Natural killer cell (primary cell): Measurements from ENCODE around the gene OTULIN. TPM values are rescaled to one million over a fixed set of nuclear protein-coding genes. Genes with fewer than 3 reads are reported as not detected.

Source experiments
- ATAC-seq, 3 donors: fragments of 150-1000 bp in 2 of 3; fragments of 200-7000 bp in 1 of 3; cut with Tn5 transposase; 1 replicate in 1 of 3; 2 replicates in 2 of 3; pipeline ENCODE4 v1.10.0; 2021; ENCODE audit warnings: mild to moderate bottlenecking in 2 of 3, moderate library complexity in 2 of 3
- DNase-seq, 2 donors: peaks; one replicate each; pipeline versions ENCODE4 v3.0.0 to v3.0.0-alpha.2; 2013 to 2021; ENCODE audit warnings: mixed read lengths in 1 of 2
- H3K27ac ChIP-seq: one replicate; pipeline ENCODE4 v1.5.1; 2013; ENCODE audit warnings: mild to moderate bottlenecking, low read length
- H3K27me3 ChIP-seq: one replicate; pipeline ENCODE4 v1.6.1; 2013; ENCODE audit warnings: low read length; ENCODE audit not compliant: control insufficient read depth, insufficient read depth
- H3K36me3 ChIP-seq: one replicate; pipeline ENCODE4 v1.6.1; 2013; ENCODE audit warnings: low read length; ENCODE audit not compliant: control insufficient read depth, insufficient read depth
- H3K4me1 ChIP-seq: one replicate; pipeline ENCODE4 v1.6.1; 2013; ENCODE audit warnings: low read length; ENCODE audit not compliant: control insufficient read depth, insufficient read depth
- H3K4me3 ChIP-seq: one replicate; pipeline ENCODE4 v1.5.1; 2013; ENCODE audit warnings: low read length
- H3K9me3 ChIP-seq: one replicate; pipeline ENCODE4 v1.6.1; 2013; ENCODE audit warnings: low read length; ENCODE audit not compliant: control insufficient read depth, insufficient read depth
- H3K27ac Mint-ChIP-seq, 2 donors: one replicate each; pipeline ENCODE4 v1.8.0; 2022; ENCODE audit warnings: mild to moderate bottlenecking in 2 of 2, mixed read lengths in 2 of 2, moderate library complexity in 1 of 2
- H3K27me3 Mint-ChIP-seq, 2 donors: one replicate each; pipeline ENCODE4 v1.8.0; 2022; ENCODE audit warnings: low read depth in 2 of 2, mixed read lengths in 2 of 2
- H3K36me3 Mint-ChIP-seq: one replicate; pipeline ENCODE4 v1.8.0; 2022; ENCODE audit warnings: mixed read lengths
- H3K4me1 Mint-ChIP-seq, 2 donors: one replicate each; pipeline ENCODE4 v1.8.0; 2022; ENCODE audit warnings: mixed read lengths in 2 of 2
- H3K4me3 Mint-ChIP-seq: one replicate; pipeline ENCODE4 v1.8.0; 2022; ENCODE audit warnings: mild to moderate bottlenecking, moderate library complexity, mixed read lengths
- H3K9me3 Mint-ChIP-seq, 2 donors: one replicate each; pipeline ENCODE4 v1.8.0; 2022; ENCODE audit warnings: mixed read lengths in 2 of 2
- WGBS: methylation state at CpG from one replicate; pipeline ENCODE4 v1.1.7; 2013; ENCODE audit warnings: missing lambda C conversion rate; ENCODE audit not compliant: insufficient coverage; 5-methylcytosine and 5-hydroxymethylcytosine counted together
- intact Hi-C: fragments of 100-400 bp; cut with micrococcal nuclease; formaldehyde crosslinking; loops from one replicate; pipeline ENCODE4 v1.14.2; 2022
- total RNA-seq, 4 donors: library from RNA; stranded (reverse); fragments of 120-200 nt in 1 of 4; gene quantifications; one replicate each; pipeline versions ENCODE4 v1.2.3 to v1.2.4, GENCODE V29; 2013 to 2022
- TF ChIP-seq, protein P1 (sequence below): fragments of 200-600 bp; IDR thresholded peaks from one replicate; pipeline ENCODE4 v1.8.0; 2022; ENCODE audit warnings: antibody characterized with exemption

OTULIN gene
- total RNA-seq, 3 donors from 2014 or later (not counting 1 experiment from before 2014, with no cell fraction given) = 96.5 to 166 (median 102) TPM

DNA sequence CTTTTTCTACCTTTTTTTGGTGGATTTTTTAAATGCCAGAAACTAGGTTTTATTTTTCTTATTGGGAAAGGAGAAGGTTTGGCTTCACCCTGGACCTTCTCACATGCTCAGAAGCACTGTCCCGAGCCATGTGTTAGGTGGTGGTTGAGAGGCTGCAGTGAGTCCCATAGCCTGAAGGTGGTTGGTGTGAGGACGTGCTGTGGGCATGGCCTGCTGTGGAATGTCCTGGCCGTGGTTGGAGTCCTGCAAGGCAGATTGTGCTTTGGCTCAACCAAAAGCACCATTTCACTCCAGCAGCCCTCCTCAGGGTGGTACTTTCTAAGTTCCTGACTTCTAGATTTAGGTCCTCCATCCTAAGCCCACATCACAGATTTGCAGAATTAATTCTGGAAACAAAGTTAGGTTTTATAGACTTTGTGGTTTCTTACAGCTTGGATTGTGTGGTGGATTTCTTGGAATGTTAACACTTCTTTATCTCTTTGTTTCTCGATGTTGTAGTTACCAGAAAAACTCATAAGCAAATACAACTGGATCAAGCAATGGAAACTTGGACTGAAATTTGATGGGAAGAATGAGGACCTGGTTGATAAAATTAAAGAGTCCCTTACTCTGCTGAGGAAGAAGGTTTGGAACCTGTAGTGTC lies 22.6 kb downstream of the OTULIN start:
- Histone ChIP-seq H3K4me3 (no peak overlapping the region), H3K27me3 (no peaks in the 10 kb centered on the region), H3K9me3 (no peaks in the 10 kb centered on the region), H3K36me3 (peaks cover 76% of the 10 kb centered on the region), H3K4me1 (peaks cover 4% of the 10 kb centered on the region), H3K27ac (no peak overlapping the region)
- Mint-ChIP-seq H3K9me3 (no peaks in the 10 kb centered on the region), H3K27ac (peak overlapping the region; percentile 18 to 48), H3K36me3 (peaks cover 54% of the 10 kb centered on the region), H3K4me3 (no peak overlapping the region), H3K27me3 (no peaks in the 10 kb centered on the region), H3K4me1 (peaks cover 11 to 38% of the 10 kb centered on the region in 2 donors)
- TF ChIP-seq, protein P1, sequence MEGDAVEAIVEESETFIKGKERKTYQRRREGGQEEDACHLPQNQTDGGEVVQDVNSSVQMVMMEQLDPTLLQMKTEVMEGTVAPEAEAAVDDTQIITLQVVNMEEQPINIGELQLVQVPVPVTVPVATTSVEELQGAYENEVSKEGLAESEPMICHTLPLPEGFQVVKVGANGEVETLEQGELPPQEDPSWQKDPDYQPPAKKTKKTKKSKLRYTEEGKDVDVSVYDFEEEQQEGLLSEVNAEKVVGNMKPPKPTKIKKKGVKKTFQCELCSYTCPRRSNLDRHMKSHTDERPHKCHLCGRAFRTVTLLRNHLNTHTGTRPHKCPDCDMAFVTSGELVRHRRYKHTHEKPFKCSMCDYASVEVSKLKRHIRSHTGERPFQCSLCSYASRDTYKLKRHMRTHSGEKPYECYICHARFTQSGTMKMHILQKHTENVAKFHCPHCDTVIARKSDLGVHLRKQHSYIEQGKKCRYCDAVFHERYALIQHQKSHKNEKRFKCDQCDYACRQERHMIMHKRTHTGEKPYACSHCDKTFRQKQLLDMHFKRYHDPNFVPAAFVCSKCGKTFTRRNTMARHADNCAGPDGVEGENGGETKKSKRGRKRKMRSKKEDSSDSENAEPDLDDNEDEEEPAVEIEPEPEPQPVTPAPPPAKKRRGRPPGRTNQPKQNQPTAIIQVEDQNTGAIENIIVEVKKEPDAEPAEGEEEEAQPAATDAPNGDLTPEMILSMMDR = no peak
- 61% methylated on average over 3 of the region's 4 CpGs for WGBS
- intact Hi-C loops = no loop called here
- no peak for DNase-seq
- no peak for ATAC-seq

DNA sequence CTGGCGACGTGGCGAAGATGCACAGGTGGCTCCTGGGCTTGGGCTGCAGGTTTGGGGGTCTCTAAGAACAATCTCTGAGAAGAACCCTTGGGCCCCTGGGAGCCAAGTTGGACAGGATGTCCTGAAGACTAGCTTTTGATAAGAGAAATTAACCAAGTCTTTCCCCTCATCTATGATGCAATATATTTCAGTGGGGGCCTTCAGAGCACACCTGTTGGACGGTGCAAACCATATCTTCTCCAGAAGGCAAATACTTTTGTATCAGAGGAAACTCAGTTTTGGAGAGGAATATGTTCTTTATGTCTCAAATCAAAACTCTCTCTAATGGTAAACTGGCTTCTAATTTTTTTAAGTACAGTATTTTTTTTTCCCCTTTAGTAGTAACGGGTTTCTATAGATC lies 28.6 kb downstream of the OTULIN start:
- peak overlapping the region; percentile 31 to 61 for H3K27ac Mint-ChIP-seq
- H3K27me3 ChIP-seq = no peaks in the 10 kb centered on the region
- H3K4me1 Mint-ChIP-seq = peaks cover 15 to 27% of the 10 kb centered on the region in 2 donors
- ATAC-seq (no peak), DNase-seq (no peak)
- no peaks in the 10 kb centered on the region for H3K9me3 ChIP-seq
- peaks cover 43% of the 10 kb centered on the region for H3K36me3 Mint-ChIP-seq
- no peaks in the 10 kb centered on the region for H3K27me3 Mint-ChIP-seq
- no peak overlapping the region for H3K4me3 Mint-ChIP-seq
- TF ChIP-seq, protein P1 = no peak
- H3K4me3 ChIP-seq = no peak overlapping the region
- H3K9me3 Mint-ChIP-seq = no peaks in the 10 kb centered on the region
- 99% methylated on average over 3 of the region's 5 CpGs for WGBS
- H3K36me3 ChIP-seq = peaks cover 80% of the 10 kb centered on the region
- intact Hi-C loops = no loop called here
- H3K27ac ChIP-seq = no peak overlapping the region
- H3K4me1 ChIP-seq = no peaks in the 10 kb centered on the region

DNA sequence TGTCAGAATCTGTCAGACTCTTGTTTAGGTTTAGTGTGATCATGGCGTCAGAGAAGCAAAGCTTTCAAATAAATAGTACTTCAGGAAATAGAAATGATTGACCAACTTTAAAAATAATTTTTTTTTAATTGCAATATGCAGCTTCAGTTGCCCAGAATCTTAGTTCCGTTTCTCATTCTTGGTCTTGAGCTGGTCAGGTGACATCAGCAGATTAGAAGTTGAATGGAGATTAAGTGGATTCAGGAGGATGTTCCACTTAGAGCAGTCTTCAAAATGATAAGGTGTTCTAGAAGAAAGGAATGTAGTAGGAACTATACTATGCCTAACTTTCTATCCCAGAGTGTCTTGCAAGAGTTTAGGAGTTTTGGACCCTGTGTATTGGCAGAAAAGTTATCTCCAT lies 30.6 kb downstream of the OTULIN start:
- intact Hi-C loops = no loop called here
- no peaks in the 10 kb centered on the region for H3K27me3 ChIP-seq
- DNase-seq = no peak
- ATAC-seq = no peak
- TF ChIP-seq, protein P1 = no peak
- H3K27ac Mint-ChIP-seq = peak overlapping the region in 1 of 2 donors; percentile 55
- H3K4me3 Mint-ChIP-seq = no peak overlapping the region
- no peaks in the 10 kb centered on the region for H3K27me3 Mint-ChIP-seq
- 94% methylated on average over 1 of the region's 2 CpGs for WGBS
- peaks cover 31% of the 10 kb centered on the region for H3K36me3 Mint-ChIP-seq
- no peaks in the 10 kb centered on the region for H3K9me3 Mint-ChIP-seq
- no peak overlapping the region for H3K27ac ChIP-seq
- H3K4me1 ChIP-seq = no peaks in the 10 kb centered on the region
- H3K4me3 ChIP-seq = no peak overlapping the region
- H3K36me3 ChIP-seq = peaks cover 70% of the 10 kb centered on the region
- peaks cover 14 to 15% of the 10 kb centered on the region in 2 donors for H3K4me1 Mint-ChIP-seq
- H3K9me3 ChIP-seq = no peaks in the 10 kb centered on the region

DNA sequence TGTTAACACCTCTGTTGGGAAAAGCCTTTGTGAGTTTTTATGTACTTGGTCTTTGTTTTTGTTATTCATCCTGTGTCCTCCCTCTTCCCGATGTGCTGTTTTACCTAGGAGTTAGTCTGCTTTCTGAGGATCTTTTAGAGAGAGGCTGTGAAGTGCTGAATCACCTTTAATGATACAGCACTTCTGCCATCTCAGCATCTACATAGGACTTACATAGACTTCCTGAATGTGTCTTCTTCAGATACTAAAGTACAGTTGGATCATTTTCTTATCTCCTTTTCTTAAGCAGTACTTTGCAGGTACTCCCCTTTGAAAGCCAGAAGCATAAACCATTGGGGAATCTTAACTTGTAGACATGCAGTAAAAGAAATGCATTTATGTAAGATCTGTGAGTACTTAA lies 31.5 kb downstream of the OTULIN start:
- H3K36me3 Mint-ChIP-seq = peaks cover 23% of the 10 kb centered on the region
- Histone ChIP-seq H3K4me1 (peaks cover 4% of the 10 kb centered on the region), H3K9me3 (no peaks in the 10 kb centered on the region), H3K27ac (no peak overlapping the region), H3K27me3 (no peaks in the 10 kb centered on the region), H3K36me3 (peaks cover 61% of the 10 kb centered on the region), H3K4me3 (no peak overlapping the region)
- WGBS = 100% methylated on average over 1 of the region's 1 CpG
- H3K27me3 Mint-ChIP-seq = no peaks in the 10 kb centered on the region
- peaks cover 17 to 20% of the 10 kb centered on the region in 2 donors for H3K4me1 Mint-ChIP-seq
- TF ChIP-seq, protein P1 = no peak
- peak overlapping the region; percentile 55 to 67 for H3K27ac Mint-ChIP-seq
- intact Hi-C loops = no loop called here
- H3K4me3 Mint-ChIP-seq = no peak overlapping the region
- DNase-seq = no peak
- ATAC-seq = no peak
- no peaks in the 10 kb centered on the region for H3K9me3 Mint-ChIP-seq
